K562 (cell line): ENCODE results near the gene EPM2A. TPM values are rescaled to one million over a fixed set of nuclear protein-coding genes. Genes with fewer than 3 reads are reported as not detected.

Source experiments
- ARID1B ChIP-seq: fragments of 450-650 bp; IDR thresholded peaks from 2 replicates; pipeline ENCODE4 v1.6.1; 2016; ENCODE audit warnings: antibody characterized with exemption, mild to moderate bottlenecking, inconsistent platforms
- CEBPB ChIP-seq: fragments of 450-650 bp; IDR thresholded peaks from 2 replicates; pipeline ENCODE4 v1.6.1; 2016; ENCODE audit warnings: missing genetic modification characterization, missing compliant biosample characterization
- CREB3 ChIP-seq: fragments of 450-650 bp; conservative IDR thresholded peaks from 2 replicates; pipeline ENCODE4 v1.6.1; 2016; ENCODE audit warnings: missing genetic modification characterization, low read depth, mild to moderate bottlenecking, missing compliant biosample characterization, moderate library complexity
- FOS ChIP-seq: IDR thresholded peaks from 3 replicates; pipeline ENCODE4 v1.6.1; 2011; ENCODE audit not compliant: insufficient read length; ENCODE audit errors: extremely low read depth
- KLF6 ChIP-seq: fragments of 250-450 bp; sonication (Bioruptor Pico); IDR thresholded peaks from 2 replicates; pipeline ENCODE4 v1.4.0; 2020; ENCODE audit warnings: mild to moderate bottlenecking, moderate library complexity, borderline replicate concordance
- L3MBTL2 ChIP-seq: fragments of 450-650 bp; IDR thresholded peaks from 2 replicates; pipeline ENCODE4 v1.6.1; 2016; ENCODE audit warnings: mild to moderate bottlenecking, moderate library complexity
- LARP7 ChIP-seq: fragments of 450-650 bp; IDR thresholded peaks from 2 replicates; pipeline ENCODE4 v1.6.1; 2016
- MCM5 ChIP-seq: fragments of 450-650 bp; IDR thresholded peaks from 2 replicates; pipeline ENCODE4 v1.6.1; 2016; ENCODE audit warnings: low read depth
- MCM7 ChIP-seq, 2 experiments: fragments of 450-650 bp; IDR thresholded peaks; 2 replicates each; pipeline ENCODE4 v1.6.1; 2016 to 2018
- MEIS2 ChIP-seq: fragments of 450-650 bp; IDR thresholded peaks from 2 replicates; pipeline ENCODE4 v1.6.1; 2014; ENCODE audit warnings: mild to moderate bottlenecking; ENCODE audit not compliant: partially characterized antibody
- NR0B1 ChIP-seq: fragments of 450-650 bp; IDR thresholded peaks from one replicate; pipeline ENCODE4 v1.6.1; 2018; ENCODE audit warnings: mild to moderate bottlenecking, moderate library complexity; ENCODE audit not compliant: partially characterized antibody
- NR2C1 ChIP-seq, 2 experiments: fragments of 450-650 bp; IDR thresholded peaks; 2 replicates each; pipeline ENCODE4 v1.6.1; 2017; ENCODE audit warnings: mild to moderate bottlenecking in 2 of 2, antibody characterized with exemption in 1 of 2, inconsistent platforms in 1 of 2, missing compliant biosample characterization in 1 of 2, missing genetic modification characterization in 1 of 2
- SETDB1 ChIP-seq: IDR thresholded peaks from one replicate; pipeline ENCODE4 v1.6.1; 2012; ENCODE audit warnings: low read length, control low read depth, inconsistent platforms
- SIX5 ChIP-seq, 2 experiments: IDR thresholded peaks; 2 replicates each; pipeline ENCODE4 v1.6.1; 2011; ENCODE audit warnings: low read length in 2 of 2, borderline replicate concordance in 1 of 2, low read depth in 1 of 2, mild to moderate bottlenecking in 1 of 2, moderate library complexity in 1 of 2; ENCODE audit not compliant: insufficient read depth in 1 of 2
- SMARCC2 ChIP-seq: fragments of 450-650 bp; IDR thresholded peaks from 2 replicates; pipeline ENCODE4 v1.6.1; 2017; ENCODE audit warnings: antibody characterized with exemption, moderate library complexity, mild to moderate bottlenecking, low read depth
- TAF1 ChIP-seq: IDR thresholded peaks from 2 replicates; pipeline ENCODE4 v1.6.1; 2011; ENCODE audit warnings: mild to moderate bottlenecking, low read length, moderate library complexity; ENCODE audit not compliant: insufficient read depth, control insufficient read depth, severe bottlenecking; ENCODE audit errors: extremely low read depth
- TAF9B ChIP-seq: fragments of 450-650 bp; IDR thresholded peaks from 2 replicates; pipeline ENCODE4 v1.6.1; 2018; ENCODE audit warnings: mild to moderate bottlenecking; ENCODE audit not compliant: partially characterized antibody
- THAP12 ChIP-seq: fragments of 250-450 bp; sonication (Bioruptor Pico); IDR thresholded peaks from 2 replicates; pipeline ENCODE4 v1.9.0; 2021; ENCODE audit warnings: mild to moderate bottlenecking, inconsistent platforms
- ZNF197 ChIP-seq: fragments of 200-800 bp; sonication (Bioruptor generic); IDR thresholded peaks from 2 replicates; pipeline ENCODE4 v1.6.1; 2016; ENCODE audit warnings: low read depth, missing genetic modification characterization, missing compliant biosample characterization
- polyA plus RNA-seq, 8 experiments: library from polyadenylated mRNA; depleted of rRNA in 4 of 8; stranded (reverse) in 5 of 8; unstranded in 3 of 8; fragments of >200 nt; fragmentation: Nextera tagmentation in 2 of 8; fragmentation: Illumina TruSeq in 1 of 8; extraction: Ambion mirVana in 2 of 8; extraction: Trizol in 1 of 8; gene quantifications; 2 replicates each; pipeline versions ENCODE4 v1.2.1 to v1.2.3, GENCODE V29; 2011 to 2014; ENCODE audit warnings: inconsistent platforms in 1 of 8, missing spikeins in 1 of 8
- total RNA-seq, 7 experiments: library from RNA; depleted of rRNA in 6 of 7; stranded (reverse); fragments of >200 nt in 6 of 7; fragmentation: Illumina TruSeq in 2 of 7; extraction: Trizol in 2 of 7; gene quantifications; 2 replicates each; pipeline versions ENCODE4 v1.2.1 to v1.2.3, GENCODE V29; 2011 to 2021; ENCODE audit warnings: low replicate concordance in 1 of 7

EPM2A gene
- total and polyA plus RNA-seq, 9 of the 15 experiments (the other 6 are each of a cell fraction or from before 2014, with no cell fraction given) = 0.35 to 5.3 (median 2.5) TPM

GRCh38 chr6:145734486-145735355 lies 599 bp downstream of the EPM2A start (continued):
- TF ChIP-seq TAF1 = peak; percentile 69
- TF ChIP-seq NR0B1 = no peak
- no peak for TF ChIP-seq MCM5
- no peak; the same call in 1 of the 2 replicates for TF ChIP-seq ZNF197 (CRISPR knock-in tag)
- 0 out of 2 replicates have a peak, but pooled peaks have one; percentile 8 for TF ChIP-seq THAP12 (CRISPR knock-in tag)
- TF ChIP-seq MCM7 (IDR thresholded peaks at IDR 0.05) = no peak
- TF ChIP-seq SETDB1 = no peak
- TF ChIP-seq NR2C1 (IDR thresholded peaks at IDR 0.05) = peak; percentile 64
- TF ChIP-seq NR2C1 (tag; IDR thresholded peaks at IDR 0.05) = peak; percentile 67; the same call in 1 of the 2 replicates
- peak; percentile 51 for TF ChIP-seq TAF9B
- no peak for TF ChIP-seq SIX5 (IDR thresholded peaks at IDR 0.05; ENCODE audit: borderline replicate concordance in 1 of 2, insufficient read depth in 1 of 2, low read depth in 1 of 2, low read length in 2 of 2)
- peak; percentile 43 for TF ChIP-seq ARID1B
- no peak for TF ChIP-seq LARP7
- peak; percentile 67 for TF ChIP-seq L3MBTL2
- TF ChIP-seq MEIS2 = no peak
- no peak for TF ChIP-seq KLF6
- no peak for TF ChIP-seq FOS
- TF ChIP-seq SMARCC2 = no peak
- no peak for TF ChIP-seq CREB3
- TF ChIP-seq CEBPB = no peak
